A549 (cell line): ENCODE measurements around the gene ATG2A. TPM values are rescaled to one million over a fixed set of nuclear protein-coding genes. Genes with fewer than 3 reads are reported as not detected.
A peak's percentile ranks its signal among the peaks of the same experiment; 100 is the strongest.

Experiments used
- ATAC-seq, 2 experiments: fragments of 200-7000 bp in 1 of 2; fragments of >200 bp in 1 of 2; cut with Nextera tagmentation in 1 of 2; cut with Tn5 transposase in 1 of 2; 3 replicates each; pipeline versions ENCODE4 v1.8.0 to v1.9.1; 2018 to 2020; ENCODE audit warnings: mild to moderate bottlenecking in 1 of 2, moderate library complexity in 1 of 2
- CTCF ChIA-PET: fragments of 300-600 bp; sonication (Branson Sonifier 250); formaldehyde crosslinking; extraction: SDS; loops from one replicate; lab custom pipeline; 2021; ENCODE audit warnings: antibody characterized with exemption, inconsistent platforms; lab: Yijun Ruan, JAX
- POLR2A ChIA-PET: fragments of 350-600 bp; formaldehyde crosslinking; extraction: SDS; loops from one replicate; lab custom pipeline; 2021; ENCODE audit warnings: antibody characterized with exemption, inconsistent platforms; lab: Yijun Ruan, JAX
- DNase-seq, 2 experiments: peaks; one replicate each; pipeline versions ENCODE4 v3.0.0 to v3.0.0-alpha.2; 2011 to 2016; ENCODE audit warnings: low read depth in 1 of 2, low spot score in 1 of 2
- FAIRE-seq: peaks from 2 replicates; lab custom pipeline; 2011; peaks lifted over from hg19 to GRCh38; lab: Jason Lieb, UNC
- H3K27ac ChIP-seq, 2 experiments: fragments of >200 bp; sonication (Bioruptor Twin); formaldehyde crosslinking; 3 replicates each; pipeline ENCODE4 v1.5.1; 2016 to 2017
- H3K4me1 ChIP-seq: fragments of >200 bp; sonication (Bioruptor Twin); formaldehyde crosslinking; 3 replicates; pipeline ENCODE4 v1.6.1; 2016
- H3K4me2 ChIP-seq: fragments of >200 bp; sonication (Bioruptor Twin); formaldehyde crosslinking; 3 replicates; pipeline ENCODE4 v1.6.1; 2016
- H3K4me3 ChIP-seq: fragments of >200 bp; sonication (Bioruptor Twin); formaldehyde crosslinking; 3 replicates; pipeline ENCODE4 v1.5.1; 2016
- H3K9me3 ChIP-seq: fragments of >200 bp; sonication (Bioruptor Twin); formaldehyde crosslinking; 3 replicates; pipeline ENCODE4 v1.6.1; 2016
- BHLHE40 ChIP-seq: IDR thresholded peaks from 2 replicates; pipeline ENCODE4 v1.6.1; 2012; ENCODE audit warnings: low read depth, low read length, inconsistent platforms
- CBX2 ChIP-seq: fragments of 200-600 bp; sonication (generic); IDR thresholded peaks from 2 replicates; pipeline ENCODE4 v1.6.1; 2016; ENCODE audit warnings: low read depth, mild to moderate bottlenecking, borderline replicate concordance
- CBX8 ChIP-seq: fragments of 200-600 bp; sonication (generic); IDR thresholded peaks from 2 replicates; pipeline ENCODE4 v1.6.1; 2016
- CTCF ChIP-seq: fragments of >200 bp; sonication (Bioruptor Twin); formaldehyde crosslinking; IDR thresholded peaks from 3 replicates; pipeline ENCODE4 v1.5.1; 2016
- E2F6 ChIP-seq: IDR thresholded peaks from 2 replicates; pipeline ENCODE4 v1.6.1; 2012; ENCODE audit warnings: low read depth, borderline replicate concordance
- EHF ChIP-seq: fragments of 250-450 bp; sonication (Bioruptor Pico); IDR thresholded peaks from 2 replicates; pipeline ENCODE4 v1.5.0; 2020; ENCODE audit warnings: mild to moderate bottlenecking
- ESRRA ChIP-seq: fragments of 150-350 bp; IDR thresholded peaks from 2 replicates; pipeline ENCODE4 v1.6.1; 2014; ENCODE audit warnings: mild to moderate bottlenecking, low read length, borderline replicate concordance
- GATA3 ChIP-seq: IDR thresholded peaks from 2 replicates; pipeline ENCODE4 v1.6.1; 2012; ENCODE audit warnings: borderline replicate concordance
- HDAC2 ChIP-seq: fragments of 200-600 bp; sonication (generic); IDR thresholded peaks from 2 replicates; pipeline ENCODE4 v1.6.1; 2016
- HMGXB4 ChIP-seq: fragments of 250-450 bp; sonication (Bioruptor Pico); IDR thresholded peaks from 2 replicates; pipeline ENCODE4 v1.5.0; 2021; ENCODE audit warnings: mild to moderate bottlenecking, moderate library complexity, borderline replicate concordance
- KDM5A ChIP-seq: fragments of 200-600 bp; sonication (generic); IDR thresholded peaks from 2 replicates; pipeline ENCODE4 v1.6.1; 2016; ENCODE audit warnings: antibody characterized with exemption, mild to moderate bottlenecking
- MAFK ChIP-seq: fragments of 450-650 bp; IDR thresholded peaks from 2 replicates; pipeline ENCODE4 v1.6.1; 2014; ENCODE audit not compliant: partially characterized antibody
- MAX ChIP-seq: IDR thresholded peaks from 2 replicates; pipeline ENCODE4 v1.6.1; 2012
- MAZ ChIP-seq: fragments of 150-350 bp; IDR thresholded peaks from 2 replicates; pipeline ENCODE4 v1.6.1; 2014; ENCODE audit warnings: antibody characterized with exemption, low read depth, low read length, borderline replicate concordance
- MYC ChIP-seq: IDR thresholded peaks from 2 replicates; pipeline ENCODE4 v1.6.1; 2012; ENCODE audit warnings: mild to moderate bottlenecking, inconsistent platforms, low read length, improper control_type of control experiment, borderline replicate concordance
- NFE2L2 ChIP-seq: fragments of 150-350 bp; conservative IDR thresholded peaks from 2 replicates; pipeline ENCODE4 v1.6.1; 2014; ENCODE audit warnings: low read length
- NPAS2 ChIP-seq: fragments of 250-450 bp; sonication (Bioruptor Pico); IDR thresholded peaks from 2 replicates; pipeline ENCODE4 v1.8.0; 2022; ENCODE audit warnings: mild to moderate bottlenecking, moderate library complexity, borderline replicate concordance
- POLR2A ChIP-seq: IDR thresholded peaks from 2 replicates; pipeline ENCODE4 v1.6.1; 2012; ENCODE audit warnings: mild to moderate bottlenecking, low read length
- RCOR1 ChIP-seq: fragments of 150-350 bp; IDR thresholded peaks from 2 replicates; pipeline ENCODE4 v1.6.1; 2014; ENCODE audit warnings: antibody characterized with exemption, low read length, low read depth
- REST ChIP-seq: fragments of 200-600 bp; sonication (generic); IDR thresholded peaks from 2 replicates; pipeline ENCODE4 v1.6.1; 2016; ENCODE audit warnings: antibody characterized with exemption, mild to moderate bottlenecking, moderate library complexity
- RFX5 ChIP-seq: fragments of 450-650 bp; IDR thresholded peaks from 2 replicates; pipeline ENCODE4 v1.7.1; 2014; ENCODE audit warnings: antibody characterized with exemption, mild to moderate bottlenecking, moderate library complexity
- TFCP2L1 ChIP-seq: fragments of 250-450 bp; sonication (Bioruptor Pico); IDR thresholded peaks from 2 replicates; pipeline ENCODE4 v1.5.0; 2021; ENCODE audit warnings: mild to moderate bottlenecking
- ZNF302 ChIP-seq: fragments of 250-450 bp; sonication (Bioruptor Pico); IDR thresholded peaks from 2 replicates; pipeline ENCODE4 v1.9.0; 2021; ENCODE audit warnings: inconsistent platforms, mild to moderate bottlenecking, moderate library complexity
- ZSCAN20 ChIP-seq: fragments of 250-450 bp; sonication (Bioruptor Pico); IDR thresholded peaks from 2 replicates; pipeline ENCODE4 v1.8.0; 2022; ENCODE audit warnings: mild to moderate bottlenecking, moderate library complexity
- WGBS: methylation state at CpG from one replicate; pipeline ENCODE4 v1.1.6; 2017; ENCODE audit errors: missing lambda C conversion rate; 5-methylcytosine and 5-hydroxymethylcytosine counted together
- polyA plus RNA-seq, 4 experiments: library from polyadenylated mRNA; depleted of rRNA in 3 of 4; stranded (reverse); fragments of >200 nt; fragmentation: RNase III in 1 of 4; extraction: RNeasy Plus Mini Kit Qiagen cat#74134 plus additional on column Dnase treatment in 1 of 4; gene quantifications; 2 replicates in 3 of 4; 3 replicates in 1 of 4; pipeline ENCODE4 v1.2.3, GENCODE V29; 2011 to 2017

Gene ATG2A
- polyA plus RNA-seq, 2 of the 4 experiments (the other 2 are of a cell fraction), result 3.1 to 13.4 TPM

- ChIA-PET CTCF (interaction anchor here (1.2 to 39.4 kb wide), 4 partner anchors 19 to 146 kb away, joined by 4 to 1607 read pairs (median 236); partner anchors contain the start of genes ARL2, CDC42BPG and EHD1), POLR2A (interaction anchor here (1.4 to 3.6 kb wide), 2 partner anchors 11 to 25 kb away, joined by 6 to 25 read pairs; partner anchors contain the start of gene EHD1)
- H3K4me3 ChIP-seq, result no peak overlapping the region
- 84% methylated on average over 28 of the region's 28 CpGs for WGBS
- ATAC-seq (no peak), FAIRE-seq (no peak), DNase-seq (no peak)
- TF ChIP-seq CBX2 (no peak), EHF (no peak), MAFK (no peak), REST (no peak), MYC (no peak), ZSCAN20 (no peak), NPAS2 (CRISPR knock-in tag) (no peak), KDM5A (no peak), CBX8 (no peak), NFE2L2 (no peak), MAX (no peak), MAZ (no peak), RCOR1 (no peak), CTCF (no peak), RFX5 (no peak), GATA3 (no peak), HMGXB4 (no peak), HDAC2 (no peak), ZNF302 (CRISPR knock-in tag) (no peak)
- peak overlapping the region; percentile 62 to 87; a peak in 5 of 6 replicates for H3K27ac ChIP-seq
- H3K4me1 ChIP-seq, result peaks cover 79% of the 10 kb centered on the region
- H3K4me2 ChIP-seq, result peak overlapping the region; percentile 69
- no peaks in the 10 kb centered on the region for H3K9me3 ChIP-seq
These were observed 49.1 kb downstream of the ATG2A start for GRCh38 chr11:64867748-64868462.

- ATAC-seq (no peak), DNase-seq (no peak), FAIRE-seq (no peak)
- Histone ChIP-seq H3K9me3 (no peaks in the 10 kb centered on the region), H3K4me1 (peaks cover 68% of the 10 kb centered on the region), H3K27ac (peak overlapping the region in 1 of 2 experiments; percentile 21; a peak in 1 of 6 replicates), H3K4me2 (peak overlapping the region; percentile 16; the same call in 1 of the 3 replicates), H3K4me3 (no peak overlapping the region)
- TF ChIP-seq TFCP2L1 (CRISPR knock-in tag), result no peak
- no peak for TF ChIP-seq BHLHE40
- TF ChIP-seq NFE2L2, result no peak
- no peak for TF ChIP-seq MYC
- TF ChIP-seq POLR2A, result no peak
- TF ChIP-seq E2F6, result no peak
- no peak for TF ChIP-seq HMGXB4
- TF ChIP-seq ESRRA, result no peak
- ChIA-PET POLR2A (no interaction called here), CTCF (interaction anchor here (0.7 to 39.4 kb wide), 4 partner anchors 18 to 252 kb away, joined by 3 to 1607 read pairs (median 232); partner anchors contain the start of genes CDC42BPG, EHD1 and MAJIN)
- 97% methylated on average over 4 of the region's 4 CpGs for WGBS
These were observed 50.9 kb downstream of the ATG2A start for GRCh38 chr11:64866173-64866491.
